NT2/D1 (cell line): Measurements from ENCODE around the gene LRBA.
A peak's percentile ranks its signal among the peaks of the same experiment; 100 is the strongest.
"Not testable (repeated sequence)": the region's sequence is repeated elsewhere in the genome, so short reads cannot be mapped to it uniquely, and the experiment has no call there.

ENCODE experiments used
- DNase-seq: peaks from one replicate; pipeline ENCODE4 v3.0.0-alpha.2; 2011; ENCODE audit warnings: low read depth, low spot score
- H3K27me3 ChIP-seq: 2 replicates; pipeline ENCODE4 v1.6.0; 2011; ENCODE audit warnings: mild to moderate bottlenecking; ENCODE audit not compliant: insufficient read length, insufficient read depth
- H3K36me3 ChIP-seq: 2 replicates; pipeline ENCODE4 v1.6.1; 2011; ENCODE audit warnings: mild to moderate bottlenecking, low read length, mixed read lengths; ENCODE audit not compliant: insufficient read depth, insufficient read length
- H3K4me1 ChIP-seq: 2 replicates; pipeline ENCODE4 v1.5.1; 2011; ENCODE audit not compliant: insufficient read depth, insufficient read length
- H3K4me3 ChIP-seq: 2 replicates; pipeline ENCODE4 v1.5.1; 2011; ENCODE audit warnings: low read depth; ENCODE audit not compliant: insufficient read length
- H3K9ac ChIP-seq: 2 replicates; pipeline ENCODE4 v1.6.0; 2011; ENCODE audit warnings: low read depth; ENCODE audit not compliant: insufficient read length
- H3K9me3 ChIP-seq: 2 replicates; pipeline ENCODE4 v1.5.1; 2011; ENCODE audit warnings: mild to moderate bottlenecking, low read length; ENCODE audit not compliant: insufficient read depth
- SUZ12 ChIP-seq: IDR thresholded peaks from 2 replicates; pipeline ENCODE4 v1.6.1; 2011; ENCODE audit not compliant: insufficient read length, insufficient read depth; ENCODE audit errors: extremely low read depth
- YY1 ChIP-seq: IDR thresholded peaks from 2 replicates; pipeline ENCODE4 v1.6.1; 2011; ENCODE audit not compliant: insufficient read length, insufficient read depth
- ZNF274 ChIP-seq: IDR thresholded peaks from 2 replicates; pipeline ENCODE4 v1.6.1; 2011; ENCODE audit warnings: mild to moderate bottlenecking, low read depth, low read length

The LRBA gene

GRCh38 chr4:151014521-151015458, at the start of gene LRBA:
TSS of gene LRBA (minus strand) at chr4:151015284. CDS start at chr4:151014642, 642 bp downstream.
- Histone ChIP-seq H3K9ac (peak within 1 kb of the TSS; percentile 93), H3K9me3 (no peaks in the 10 kb centered on the region), H3K27me3 (no peaks in the 10 kb centered on the region), H3K4me3 (peak within 1 kb of the TSS; percentile 85), H3K4me1 (no peaks in the 10 kb centered on the region), H3K36me3 (peaks cover 4% of the 10 kb centered on the region)
- DNase-seq = peak; percentile 61
- TF ChIP-seq SUZ12 (no peak), ZNF274 (no peak), YY1 (no peak)

- not testable (repeated sequence) for H3K9me3 ChIP-seq, H3K4me3 ChIP-seq, H3K36me3 ChIP-seq, H3K27me3 ChIP-seq, DNase-seq, H3K4me1 ChIP-seq, H3K9ac ChIP-seq
Observed at GRCh38 chr4:151063143-151063542, 48.1 kb upstream of the LRBA start.

GRCh38 chr4:151055539-151055938, 40.5 kb upstream of the LRBA start:
- H3K36me3 ChIP-seq = no peaks in the 10 kb centered on the region
- TF ChIP-seq YY1 = no peak
- H3K9me3 ChIP-seq = no peaks in the 10 kb centered on the region
- no peak overlapping the region for H3K9ac ChIP-seq
- H3K4me3 ChIP-seq = no peak overlapping the region
- no peaks in the 10 kb centered on the region for H3K27me3 ChIP-seq
- DNase-seq = no peak
- H3K4me1 ChIP-seq = no peaks in the 10 kb centered on the region

DNA sequence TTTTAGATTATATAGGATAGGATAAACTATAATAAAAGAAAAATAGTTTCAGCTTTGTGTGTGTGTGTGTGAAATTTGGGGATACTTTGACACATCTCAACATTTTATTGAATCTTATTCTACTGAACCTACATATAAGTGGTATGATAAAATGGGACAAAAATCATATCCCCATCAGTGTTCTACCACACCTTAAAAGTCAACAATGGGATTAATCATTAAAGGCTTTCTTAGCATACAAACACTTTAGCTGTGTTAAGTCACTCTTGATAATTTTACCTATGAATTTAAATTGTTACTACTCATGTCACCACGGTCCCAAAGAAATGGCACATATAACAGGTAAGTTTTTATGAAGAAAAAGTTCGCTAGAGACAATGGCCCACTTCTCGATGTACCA, 37.7 kb upstream of the LRBA start:
- Histone ChIP-seq H3K4me1 (no peaks in the 10 kb centered on the region), H3K27me3 (no peaks in the 10 kb centered on the region), H3K36me3 (no peaks in the 10 kb centered on the region), H3K4me3 (no peak overlapping the region), H3K9ac (no peak overlapping the region), H3K9me3 (no peaks in the 10 kb centered on the region)
- TF ChIP-seq SUZ12 = no peak
- TF ChIP-seq YY1 = no peak
- no peak for TF ChIP-seq ZNF274
- DNase-seq = no peak

- H3K9ac ChIP-seq = peak overlapping the region; percentile 72
- DNase-seq = peak; percentile 56
- no peaks in the 10 kb centered on the region for H3K27me3 ChIP-seq
- H3K4me1 ChIP-seq = peaks cover 5% of the 10 kb centered on the region
- no peaks in the 10 kb centered on the region for H3K9me3 ChIP-seq
- TF ChIP-seq YY1 = no peak
- TF ChIP-seq SUZ12 = no peak
- TF ChIP-seq ZNF274 = no peak
- peak overlapping the region; percentile 50 for H3K4me3 ChIP-seq
- H3K36me3 ChIP-seq = no peaks in the 10 kb centered on the region
Observed at GRCh38 chr4:151049430-151049884, 34.4 kb upstream of the LRBA start.

- no peaks in the 10 kb centered on the region for H3K36me3 ChIP-seq
- no peaks in the 10 kb centered on the region for H3K27me3 ChIP-seq
- peak overlapping the region; percentile 50 for H3K4me3 ChIP-seq
- no peak for TF ChIP-seq ZNF274
- TF ChIP-seq SUZ12 = no peak
- TF ChIP-seq YY1 = no peak
- H3K9me3 ChIP-seq = no peaks in the 10 kb centered on the region
- DNase-seq = no peak
- peaks cover 5% of the 10 kb centered on the region for H3K4me1 ChIP-seq
- peak overlapping the region; percentile 72 for H3K9ac ChIP-seq
Observed at GRCh38 chr4:151048913-151049312, 33.8 kb upstream of the LRBA start.

DNA sequence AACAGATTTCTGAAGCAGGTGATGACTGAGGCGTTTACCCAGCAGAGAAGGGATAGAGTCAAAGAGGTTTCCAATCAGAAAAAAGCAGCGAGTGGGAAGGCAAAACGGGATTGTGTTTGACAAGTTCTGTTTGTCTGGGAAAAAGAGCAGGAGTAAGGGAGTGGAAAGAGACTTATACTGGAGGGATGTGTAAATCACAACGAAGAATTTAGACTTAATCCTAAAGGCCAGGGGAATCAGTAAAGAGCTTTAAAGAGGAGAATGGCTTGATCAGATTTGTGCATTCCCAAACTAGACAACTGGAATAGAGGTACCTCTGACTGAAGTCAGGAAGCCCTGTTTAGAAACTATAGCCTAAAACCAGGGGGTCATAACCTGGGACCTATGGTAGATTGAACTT, 31.5 kb upstream of the LRBA start:
- Histone ChIP-seq H3K9me3 (no peaks in the 10 kb centered on the region), H3K36me3 (no peaks in the 10 kb centered on the region), H3K9ac (no peak overlapping the region), H3K4me3 (no peak overlapping the region), H3K4me1 (peaks cover 5% of the 10 kb centered on the region), H3K27me3 (no peaks in the 10 kb centered on the region)
- TF ChIP-seq SUZ12 (no peak), YY1 (no peak), ZNF274 (no peak)
- DNase-seq = no peak

GRCh38 chr4:151045907-151046306, 30.8 kb upstream of the LRBA start:
- H3K36me3 ChIP-seq = no peaks in the 10 kb centered on the region
- H3K4me1 ChIP-seq = peaks cover 5% of the 10 kb centered on the region
- H3K9me3 ChIP-seq = no peaks in the 10 kb centered on the region
- H3K4me3 ChIP-seq = no peak overlapping the region
- TF ChIP-seq YY1 (no peak), ZNF274 (no peak), SUZ12 (no peak)
- H3K27me3 ChIP-seq = no peaks in the 10 kb centered on the region
- H3K9ac ChIP-seq = no peak overlapping the region
- DNase-seq = peak; percentile 9
